ENCODE results near the gene CDKN2A.

Gene CDKN2A

DNA sequence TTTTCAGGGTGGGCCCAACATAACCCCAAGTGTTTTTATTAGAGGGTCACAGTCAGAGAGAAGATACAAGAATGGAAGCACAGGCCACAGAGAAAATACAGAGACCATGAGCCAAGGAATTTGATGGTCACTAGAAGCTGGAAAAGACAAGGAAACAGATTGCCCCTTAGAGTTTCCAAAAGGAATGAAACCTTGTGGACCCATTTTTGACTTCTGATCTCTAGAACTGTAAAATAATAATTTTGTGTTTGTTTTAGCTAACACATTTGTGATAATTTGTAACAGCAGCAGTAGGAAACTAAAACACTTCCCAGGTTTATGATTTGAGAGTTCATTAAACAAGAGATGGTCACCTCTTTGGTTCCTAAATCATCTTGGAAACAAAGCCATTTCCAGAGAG, 21.8 kb downstream of the CDKN2A start:
- Histone ChIP-seq H3K79me2 (ENCODE audit: control insufficient read depth, low read length) (no peaks in the 10 kb centered on the region), H4K20me1 (ENCODE audit: control insufficient read depth, insufficient read depth, low read depth, low read length) (no peaks in the 10 kb centered on the region), H3K9me2 (replicated peaks; ENCODE audit: control insufficient read depth, low read length) (no peaks in the 10 kb centered on the region), H3K4me2 (ENCODE audit: low read length) (no peak overlapping the region), H3K9me3 (ENCODE audit: control insufficient read depth, insufficient read depth, low read length) (no peaks in the 10 kb centered on the region), H3K27ac (ENCODE audit: low read depth, low read length) (no peak overlapping the region), H3K27me3 (ENCODE audit: control insufficient read depth, low read length) (no peaks in the 10 kb centered on the region), H3K4me3 (ENCODE audit: low read length) (no peak overlapping the region), H3K4me1 (ENCODE audit: control insufficient read depth, low read length) (no peaks in the 10 kb centered on the region), H3K36me3 (ENCODE audit: control insufficient read depth, low read length) (no peaks in the 10 kb centered on the region), H3F3A (ENCODE audit: control insufficient read depth, insufficient read depth) (no peaks in the 10 kb centered on the region)
- TF ChIP-seq EZH2phosphoT487 (IDR thresholded peaks at IDR 0.05; ENCODE audit: borderline replicate concordance, low read length) = no peak
- TF ChIP-seq CTCF (IDR thresholded peaks at IDR 0.05; ENCODE audit: low read depth, low read length, poor library complexity, severe bottlenecking) = no peak

GRCh38 chr9:21970800-21971640, 23.2 kb downstream of the CDKN2A start:
- H3K4me2 ChIP-seq (ENCODE audit: low read length) = no peak overlapping the region

GRCh38 chr9:21969951-21970799, 24.0 kb downstream of the CDKN2A start:
- Histone ChIP-seq H3K4me1 (ENCODE audit: control insufficient read depth, low read length) (no peaks in the 10 kb centered on the region), H3K9me3 (ENCODE audit: control insufficient read depth, insufficient read depth, low read length) (no peaks in the 10 kb centered on the region), H3K36me3 (ENCODE audit: control insufficient read depth, low read length) (no peaks in the 10 kb centered on the region), H3K4me2 (ENCODE audit: low read length) (no peak overlapping the region), H3K27me3 (ENCODE audit: control insufficient read depth, low read length) (no peaks in the 10 kb centered on the region), H3K4me3 (ENCODE audit: low read length) (no peak overlapping the region), H3K9me2 (replicated peaks; ENCODE audit: control insufficient read depth, low read length) (no peaks in the 10 kb centered on the region), H4K20me1 (ENCODE audit: control insufficient read depth, insufficient read depth, low read depth, low read length) (no peaks in the 10 kb centered on the region), H3K79me2 (ENCODE audit: control insufficient read depth, low read length) (no peaks in the 10 kb centered on the region), H3F3A (ENCODE audit: control insufficient read depth, insufficient read depth) (no peaks in the 10 kb centered on the region), H3K27ac (ENCODE audit: low read depth, low read length) (no peak overlapping the region)
- TF ChIP-seq CTCF (IDR thresholded peaks at IDR 0.05; ENCODE audit: low read depth, low read length, poor library complexity, severe bottlenecking) (no peak), EZH2phosphoT487 (IDR thresholded peaks at IDR 0.05; ENCODE audit: borderline replicate concordance, low read length) (no peak)

More at GRCh38 chr9:21970800-21971640, 23.2 kb downstream of the CDKN2A start:
- no peaks in the 10 kb centered on the region for H3K36me3 ChIP-seq (ENCODE audit: control insufficient read depth, low read length)
- H3K4me1 ChIP-seq (ENCODE audit: control insufficient read depth, low read length) = no peaks in the 10 kb centered on the region
- no peaks in the 10 kb centered on the region for H3K79me2 ChIP-seq (ENCODE audit: control insufficient read depth, low read length)
- H3K9me2 ChIP-seq (replicated peaks; ENCODE audit: control insufficient read depth, low read length) = no peaks in the 10 kb centered on the region
- no peak overlapping the region for H3K4me3 ChIP-seq (ENCODE audit: low read length)
- no peaks in the 10 kb centered on the region for H3K9me3 ChIP-seq (ENCODE audit: control insufficient read depth, insufficient read depth, low read length)
- TF ChIP-seq EZH2phosphoT487 (IDR thresholded peaks at IDR 0.05; ENCODE audit: borderline replicate concordance, low read length) (no peak), CTCF (IDR thresholded peaks at IDR 0.05; ENCODE audit: low read depth, low read length, poor library complexity, severe bottlenecking) (no peak)
- no peak overlapping the region for H3K27ac ChIP-seq (ENCODE audit: low read depth, low read length)
- no peaks in the 10 kb centered on the region for H4K20me1 ChIP-seq (ENCODE audit: control insufficient read depth, insufficient read depth, low read depth, low read length)
- H3F3A ChIP-seq (ENCODE audit: control insufficient read depth, insufficient read depth) = no peaks in the 10 kb centered on the region
- no peaks in the 10 kb centered on the region for H3K27me3 ChIP-seq (ENCODE audit: control insufficient read depth, low read length)

Data from DOHH2 (cell line).